IMR-90 (cell line): ENCODE measurements around the gene GKN2. TPM values are rescaled to one million over a fixed set of nuclear protein-coding genes. Genes with fewer than 3 reads are reported as not detected.
A peak's percentile ranks its signal among the peaks of the same experiment; 100 is the strongest.

ENCODE experiments used
- ATAC-seq: fragments of 200-7000 bp; cut with Tn5 transposase; 2 replicates; pipeline ENCODE4 v1.9.1; 2020; ENCODE audit warnings: low read depth, mild to moderate bottlenecking, moderate library complexity
- BruUV-seq: library from RNA; stranded (reverse); fragments of 400-500 nt; replicated peaks from 2 replicates; lab custom pipeline; 2021; lab: Mats Ljungman, UMichigan
- CTCF ChIA-PET: fragments of 300-600 bp; formaldehyde crosslinking; extraction: SDS; loops from one replicate; lab custom pipeline; 2021; ENCODE audit warnings: antibody characterized with exemption; lab: Yijun Ruan, JAX
- POLR2A ChIA-PET: fragments of 300-600 bp; sonication (Branson Sonifier 250); formaldehyde crosslinking; loops from one replicate; lab custom pipeline; 2022; ENCODE audit warnings: antibody characterized with exemption; ENCODE audit not compliant: unreplicated experiment; lab: Charles Lee
- DNase-seq: peaks from one replicate; pipeline ENCODE4 v3.0.0; 2013
- H2AFZ ChIP-seq: replicated peaks from 2 replicates; pipeline ENCODE3; 2013; ENCODE audit warnings: low read length, mild to moderate bottlenecking; ENCODE audit not compliant: poor library complexity
- H2AK5ac ChIP-seq: 2 replicates; pipeline ENCODE4 v1.6.1; 2013; ENCODE audit warnings: low read depth, low read length, inconsistent platforms
- H2AK9ac ChIP-seq: replicated peaks from 2 replicates; pipeline ENCODE3; 2013; ENCODE audit warnings: mild to moderate bottlenecking, low read depth, low read length, moderate library complexity; ENCODE audit not compliant: poor library complexity
- H2BK120ac ChIP-seq: 2 replicates; pipeline ENCODE4 v1.6.1; 2013; ENCODE audit warnings: low read depth, low read length, inconsistent platforms
- H2BK15ac ChIP-seq: 3 replicates; pipeline ENCODE4 v1.6.1; 2013; ENCODE audit warnings: low read depth, low read length, inconsistent platforms
- H2BK20ac ChIP-seq: 2 replicates; pipeline ENCODE4 v1.6.1; 2013; ENCODE audit warnings: low read depth, mild to moderate bottlenecking, inconsistent platforms, low read length, moderate library complexity
- H2BK5ac ChIP-seq: 2 replicates; pipeline ENCODE4 v1.6.1; 2013; ENCODE audit warnings: mild to moderate bottlenecking, low read depth, low read length, inconsistent platforms; ENCODE audit not compliant: poor library complexity, severe bottlenecking
- H3K14ac ChIP-seq: replicated peaks from 2 replicates; pipeline ENCODE4 v1.6.1; 2013; ENCODE audit warnings: low read depth, low read length, inconsistent platforms
- H3K18ac ChIP-seq: 2 replicates; pipeline ENCODE4 v1.6.1; 2013; ENCODE audit warnings: low read depth, low read length, control low read depth
- H3K23ac ChIP-seq: 2 replicates; pipeline ENCODE4 v1.6.1; 2013; ENCODE audit warnings: low read depth, low read length, inconsistent platforms
- H3K27ac ChIP-seq: 2 replicates; pipeline ENCODE4 v1.5.1; 2013; ENCODE audit warnings: mild to moderate bottlenecking, control low read depth, low read length; ENCODE audit not compliant: insufficient read depth
- H3K27me3 ChIP-seq: 2 replicates; pipeline ENCODE4 v1.6.1; 2013; ENCODE audit warnings: low read length; ENCODE audit not compliant: control insufficient read depth, insufficient read depth
- H3K36me3 ChIP-seq: 2 replicates; pipeline ENCODE4 v1.6.1; 2013; ENCODE audit warnings: low read length, mixed read lengths; ENCODE audit not compliant: control insufficient read depth, insufficient read depth
- H3K4ac ChIP-seq: 2 replicates; pipeline ENCODE4 v1.6.1; 2013; ENCODE audit warnings: low read depth, low read length, inconsistent platforms
- H3K4me1 ChIP-seq: 2 replicates; pipeline ENCODE4 v1.6.1; 2013; ENCODE audit warnings: low read length, mixed read lengths; ENCODE audit not compliant: control insufficient read depth, insufficient read depth
- H3K4me2 ChIP-seq: 2 replicates; pipeline ENCODE4 v1.6.1; 2013; ENCODE audit warnings: low read depth, mild to moderate bottlenecking, control low read depth, low read length, moderate library complexity
- H3K4me3 ChIP-seq: 2 replicates; pipeline ENCODE4 v1.5.1; 2013; ENCODE audit warnings: low read depth, mild to moderate bottlenecking, control low read depth, low read length, moderate library complexity; ENCODE audit not compliant: insufficient read depth
- H3K56ac ChIP-seq: 2 replicates; pipeline ENCODE4 v1.6.1; 2013; ENCODE audit warnings: low read length, inconsistent platforms; ENCODE audit not compliant: insufficient read depth; ENCODE audit errors: extremely low read depth
- H3K79me1 ChIP-seq, 2 experiments: 2 replicates each; pipeline ENCODE4 v1.6.1; 2013; ENCODE audit warnings: low read length in 2 of 2, inconsistent platforms in 1 of 2, low read depth in 1 of 2
- H3K9ac ChIP-seq: 2 replicates; pipeline ENCODE4 v1.6.1; 2013; ENCODE audit warnings: low read depth, low read length, control low read depth
- H3K9me1 ChIP-seq: 2 replicates; pipeline ENCODE4 v1.6.1; 2013; ENCODE audit warnings: low read length, inconsistent platforms; ENCODE audit not compliant: insufficient read depth
- H3K9me3 ChIP-seq: 2 replicates; pipeline ENCODE4 v1.6.1; 2013; ENCODE audit warnings: low read length; ENCODE audit not compliant: control insufficient read depth, insufficient read depth
- H4K20me1 ChIP-seq: 2 replicates; pipeline ENCODE4 v1.6.1; 2013; ENCODE audit warnings: low read length, inconsistent platforms; ENCODE audit not compliant: insufficient read depth
- H4K5ac ChIP-seq: 2 replicates; pipeline ENCODE4 v1.6.1; 2013; ENCODE audit warnings: mild to moderate bottlenecking, low read depth, low read length, control low read depth
- H4K8ac ChIP-seq, 2 experiments: 2 replicates each; pipeline ENCODE4 v1.6.1; 2013; ENCODE audit warnings: low read depth in 2 of 2, low read length in 2 of 2, control low read depth in 1 of 2, inconsistent platforms in 1 of 2
- H4K91ac ChIP-seq: 2 replicates; pipeline ENCODE4 v1.6.1; 2013; ENCODE audit warnings: low read depth, low read length, inconsistent platforms; ENCODE audit not compliant: insufficient read depth
- CEBPB ChIP-seq: IDR thresholded peaks from 2 replicates; pipeline ENCODE4 v1.6.1; 2012; ENCODE audit warnings: low read depth, low read length, improper control_type of control experiment
- MAFK ChIP-seq: IDR thresholded peaks from 2 replicates; pipeline ENCODE4 v1.6.1; 2012; ENCODE audit warnings: low read depth, low read length, improper control_type of control experiment
- MAZ ChIP-seq: IDR thresholded peaks from 2 replicates; pipeline ENCODE4 v1.6.1; 2012; ENCODE audit warnings: low read depth, mild to moderate bottlenecking, low read length, improper control_type of control experiment, moderate library complexity, borderline replicate concordance
- RCOR1 ChIP-seq: IDR thresholded peaks from 2 replicates; pipeline ENCODE4 v1.6.1; 2012; ENCODE audit warnings: mild to moderate bottlenecking, low read length, improper control_type of control experiment; ENCODE audit not compliant: insufficient replicate concordance
- RFX5 ChIP-seq: IDR thresholded peaks from 2 replicates; pipeline ENCODE4 v1.8.0; 2012; ENCODE audit warnings: low read depth, mild to moderate bottlenecking, low read length, moderate library complexity
- WGBS, 2 experiments: methylation state at CpG; one replicate each; pipeline versions ENCODE4 v1.1.5 to v1.1.7; 2013; ENCODE audit warnings: missing lambda C conversion rate in 2 of 2; ENCODE audit not compliant: insufficient read length in 1 of 2; ENCODE audit errors: extremely low coverage in 2 of 2; 5-methylcytosine and 5-hydroxymethylcytosine counted together
- dilution Hi-C: fragments of 300-500 bp; cut with HindIII; formaldehyde crosslinking; loops from one replicate; pipeline ENCODE4 v1.14.3; 2018; ENCODE audit warnings: low sequenced_read_pairs; ENCODE audit not compliant: unreplicated experiment
- in situ Hi-C: fragments of 300-500 bp; cut with MboI; formaldehyde crosslinking; loops from 3 replicates; pipeline ENCODE4 v1.14.3; 2019; ENCODE audit warnings: low sequenced_read_pairs, inconsistent platforms, mixed read lengths
- intact Hi-C: fragments of 100-400 bp; cut with micrococcal nuclease; formaldehyde crosslinking; loops from 2 replicates; pipeline ENCODE4 v1.10.0; 2022
- polyA plus RNA-seq, 3 experiments: library from polyadenylated mRNA; depleted of rRNA; stranded (reverse); fragments of >200 nt; gene quantifications; 2 replicates each; pipeline ENCODE4 v1.2.3, GENCODE V29; 2012; ENCODE audit warnings: low replicate concordance in 1 of 3
- total RNA-seq: library from RNA; depleted of rRNA; stranded (reverse); fragments of >200 nt; gene quantifications from 2 replicates; pipeline ENCODE4 v1.2.3, GENCODE V29; 2012

Gene GKN2
- total and polyA plus RNA-seq, 2 of the 4 experiments (the other 2 are of a cell fraction) = not detected

GRCh38 chr2:68925295-68925896 is 27.3 kb downstream of the GKN2 start (continued):
- TF ChIP-seq RCOR1 = no peak

GRCh38 chr2:68921646-68922045 is 31.0 kb downstream of the GKN2 start:
- TF ChIP-seq MAZ = no peak
- no peak for TF ChIP-seq RFX5
- peak; percentile 6; the same call in 1 of the 2 replicates for TF ChIP-seq CEBPB
- no peak for TF ChIP-seq MAFK
- POLR2A ChIA-PET = no interaction called here
- no peaks in the 10 kb centered on the region; the same call in 1 of the 2 replicates for H3K27me3 ChIP-seq

More at GRCh38 chr2:68921646-68922045, 31.0 kb downstream of the GKN2 start:
- no peak overlapping the region; the same call in 2 of the 3 replicates for H2BK15ac ChIP-seq
- H4K20me1 ChIP-seq = no peaks in the 10 kb centered on the region
- BruUV-seq = no TSS peak
- dilution Hi-C loops = no loop called here
- DNase-seq = peak; percentile 79
- no peak overlapping the region for H2AK5ac ChIP-seq
- no peaks in the 10 kb centered on the region; the same call in 1 of the 2 replicates for H3K9me3 ChIP-seq
- no peak overlapping the region for H3K9ac ChIP-seq
- H3K4me3 ChIP-seq = no peak overlapping the region
- ATAC-seq = peak; percentile 63
- no peak overlapping the region for H2AFZ ChIP-seq
- H3K36me3 ChIP-seq = no peaks in the 10 kb centered on the region
- H2BK5ac ChIP-seq = no peak overlapping the region
- intact Hi-C loops = no loop called here
- no CpG with 5 or more reads among the region's 4 CpGs for WGBS, 2 experiments
- H3K27ac ChIP-seq = no peak overlapping the region
- peaks cover 9% of the 10 kb centered on the region for H3K9me1 ChIP-seq
- in situ Hi-C loops = loop anchor here (10.0 kb wide), 1 partner anchor 457 kb away; the partner anchor contains the start of genes APLF and FBXO48
- no peak overlapping the region for H2AK9ac ChIP-seq
- no peak overlapping the region; the same call in 1 of the 2 replicates for H3K14ac ChIP-seq
- no peak overlapping the region for H3K23ac ChIP-seq
- no peak overlapping the region for H3K56ac ChIP-seq
- H3K79me1 ChIP-seq = no peaks in the 10 kb centered on the region
- H4K91ac ChIP-seq = no peak overlapping the region
- peak overlapping the region; percentile 21; the same call in 1 of the 2 replicates for H2BK20ac ChIP-seq
- H3K4me1 ChIP-seq = peaks cover 3% of the 10 kb centered on the region; the same call in 1 of the 2 replicates
- no peak overlapping the region for H3K18ac ChIP-seq
- no peak overlapping the region; the same call in 1 of the 2 replicates for H3K4me2 ChIP-seq
- CTCF ChIA-PET = no interaction called here
- no peak overlapping the region for H4K5ac ChIP-seq
- H4K8ac ChIP-seq = no peak overlapping the region
- peak overlapping the region; percentile 30; the same call in 1 of the 2 replicates for H2BK120ac ChIP-seq
- 0 out of 2 replicates have a peak overlapping the region, but pooled peaks have one; percentile 40 for H3K4ac ChIP-seq
